Epithelial cell of esophagus (primary cell): ENCODE data around the gene TLE5.

Source experiments
- DNase-seq: peaks from one replicate; pipeline ENCODE4 v3.0.0; 2010; ENCODE audit warnings: low read depth
- H3K4me3 ChIP-seq: 2 replicates; pipeline ENCODE4 v1.5.1; 2011; ENCODE audit warnings: mild to moderate bottlenecking, low read length, control low read depth
- CTCF ChIP-seq: IDR thresholded peaks from 2 replicates; pipeline ENCODE4 v1.5.1; 2011; ENCODE audit warnings: low read depth, mild to moderate bottlenecking, low read length, control low read depth, inconsistent platforms; ENCODE audit not compliant: insufficient read depth; ENCODE audit errors: missing control alignments

TLE5 gene

GRCh38 chr19:3059653-3060052, 2.6 kb downstream of the TLE5 start:
- no peak for DNase-seq
- H3K4me3 ChIP-seq, result no peak overlapping the region
- TF ChIP-seq CTCF, result no peak

GRCh38 chr19:3058821-3059314, 3.4 kb downstream of the TLE5 start:
- no peak for TF ChIP-seq CTCF
- no peak overlapping the region for H3K4me3 ChIP-seq

DNA sequence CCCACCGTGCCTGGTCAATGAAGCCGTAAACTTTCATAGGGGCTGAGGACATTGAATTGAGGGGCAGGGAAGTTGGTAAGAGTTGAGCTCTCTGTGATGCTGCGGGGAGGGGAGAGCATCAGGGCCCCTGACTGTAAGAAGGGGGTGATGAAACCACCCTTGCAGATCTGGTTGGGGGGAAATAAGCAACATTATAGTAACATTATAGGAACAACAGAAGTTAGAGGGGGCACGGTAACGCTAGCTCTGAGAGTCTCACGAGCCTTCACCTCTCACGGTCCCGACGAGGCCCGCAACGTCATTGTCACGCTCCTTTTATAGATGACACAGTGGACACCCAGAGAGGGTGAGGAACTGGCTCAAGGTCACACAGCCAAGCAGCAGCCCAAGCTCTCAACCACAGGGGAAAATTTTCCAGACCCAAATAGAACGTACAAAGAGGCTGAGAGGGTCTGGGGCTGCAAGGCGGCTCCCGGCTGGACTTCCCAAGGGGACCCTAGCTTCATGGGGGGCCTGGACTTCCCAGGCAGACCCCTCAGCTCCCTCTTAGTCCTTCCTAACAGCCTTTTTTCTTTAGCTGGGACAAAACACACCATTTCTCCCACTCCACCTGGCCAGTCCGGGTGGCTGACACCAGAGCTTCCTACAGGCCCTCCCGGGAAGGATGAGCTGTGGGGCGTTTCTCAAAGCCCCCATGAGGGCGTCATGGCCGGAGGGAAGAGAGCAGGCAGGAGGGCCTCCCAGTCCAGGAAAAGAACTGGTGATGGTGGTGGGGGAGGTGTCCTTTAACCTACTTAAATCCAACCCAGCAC, 4.1 kb downstream of the TLE5 start:
- no peak for DNase-seq
- H3K4me3 ChIP-seq, result no peak overlapping the region
- no peak for TF ChIP-seq CTCF

More at GRCh38 chr19:3058821-3059314, 3.4 kb downstream of the TLE5 start:
- no peak for DNase-seq

DNA sequence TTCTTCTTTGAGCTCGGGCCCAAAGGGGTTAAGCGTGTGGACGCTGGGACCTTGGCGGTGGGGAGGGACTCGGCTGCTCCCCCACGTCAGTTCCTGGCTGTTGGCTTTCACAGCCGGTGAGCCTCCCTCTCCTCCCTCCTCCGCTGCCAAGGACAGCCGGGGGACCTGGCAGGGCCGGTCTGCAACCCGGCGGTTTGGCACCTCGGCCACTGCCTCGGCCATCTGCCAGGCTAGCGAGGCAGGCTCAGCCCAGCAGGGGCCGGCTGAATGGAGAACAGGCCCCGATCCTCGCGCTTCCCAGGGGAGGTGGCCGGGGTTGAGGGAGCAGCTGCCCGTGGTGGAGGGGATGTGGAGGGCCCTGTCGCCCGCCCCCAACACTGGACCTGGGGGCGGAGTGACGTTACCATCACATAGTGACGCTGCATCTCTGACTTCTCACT, 5.0 kb downstream of the TLE5 start:
- no peak for TF ChIP-seq CTCF
- DNase-seq, result peak; percentile 36
- H3K4me3 ChIP-seq, result no peak overlapping the region

- no peak for TF ChIP-seq CTCF
- peak; percentile 35 for DNase-seq
- H3K4me3 ChIP-seq, result no peak overlapping the region
Measured at GRCh38 chr19:3056417-3057088, 5.7 kb downstream of the TLE5 start.

- DNase-seq, result peak; percentile 96
- peak overlapping the region; percentile 20 for H3K4me3 ChIP-seq
- no peak for TF ChIP-seq CTCF
Measured at GRCh38 chr19:3055741-3056416, 6.4 kb downstream of the TLE5 start.
